NCI-H1048 (cell line): ENCODE measurements around the gene TEX2.

Experiments
- DNase-seq: peaks from one replicate; lab custom pipeline; 2025; lab: John Stamatoyannopoulos, UW

TEX2 gene

DNA sequence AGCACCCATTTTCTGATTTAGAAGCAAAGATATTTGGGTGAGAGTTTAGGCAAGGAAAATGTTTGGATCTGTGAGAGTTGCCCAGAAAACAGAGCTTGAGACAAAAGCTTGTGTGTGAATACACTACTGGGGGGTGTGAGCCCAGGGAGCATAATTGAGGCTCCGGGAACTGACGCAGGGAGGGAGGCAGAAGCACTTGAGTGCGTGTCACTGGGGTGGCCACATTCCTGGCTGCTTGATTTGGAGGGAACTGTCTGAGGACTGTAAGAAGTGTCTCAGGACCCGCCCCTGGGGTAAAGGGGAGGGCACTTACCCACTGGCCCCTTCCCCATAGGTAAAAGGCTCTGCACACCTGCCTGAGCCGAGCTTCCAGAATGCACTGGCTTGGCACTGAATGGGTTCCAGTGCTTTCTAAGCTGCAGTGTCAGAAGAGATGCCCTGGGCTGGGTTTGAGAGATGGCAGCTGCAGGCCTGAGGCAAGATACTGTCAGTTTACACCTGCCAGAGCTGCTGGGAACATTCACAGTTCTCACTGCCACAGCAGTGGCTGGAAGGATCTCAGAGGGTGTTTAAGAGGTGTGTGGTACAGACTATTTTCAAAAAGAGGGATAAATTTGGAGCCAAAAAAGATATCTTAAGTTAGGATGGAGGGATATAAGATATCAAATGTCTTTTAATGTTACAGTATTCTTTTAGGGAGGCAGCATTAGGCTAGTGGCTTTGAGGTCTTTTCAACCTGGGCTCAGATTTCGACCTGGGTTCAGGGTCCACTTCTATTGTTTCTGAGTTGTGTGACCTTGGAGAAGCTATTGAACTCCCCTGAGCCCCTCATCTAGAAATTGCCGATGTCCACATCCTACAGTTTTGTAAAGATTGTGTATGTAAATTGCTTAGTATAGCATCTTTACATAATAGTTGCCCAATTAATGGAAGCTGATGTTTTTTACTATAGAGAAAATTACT lies 6.9 kb upstream of the TEX2 start:
- no peak for DNase-seq

GRCh38 chr17:64264891-64265290 lies 1.8 kb upstream of the TEX2 start:
- no peak for DNase-seq

DNA sequence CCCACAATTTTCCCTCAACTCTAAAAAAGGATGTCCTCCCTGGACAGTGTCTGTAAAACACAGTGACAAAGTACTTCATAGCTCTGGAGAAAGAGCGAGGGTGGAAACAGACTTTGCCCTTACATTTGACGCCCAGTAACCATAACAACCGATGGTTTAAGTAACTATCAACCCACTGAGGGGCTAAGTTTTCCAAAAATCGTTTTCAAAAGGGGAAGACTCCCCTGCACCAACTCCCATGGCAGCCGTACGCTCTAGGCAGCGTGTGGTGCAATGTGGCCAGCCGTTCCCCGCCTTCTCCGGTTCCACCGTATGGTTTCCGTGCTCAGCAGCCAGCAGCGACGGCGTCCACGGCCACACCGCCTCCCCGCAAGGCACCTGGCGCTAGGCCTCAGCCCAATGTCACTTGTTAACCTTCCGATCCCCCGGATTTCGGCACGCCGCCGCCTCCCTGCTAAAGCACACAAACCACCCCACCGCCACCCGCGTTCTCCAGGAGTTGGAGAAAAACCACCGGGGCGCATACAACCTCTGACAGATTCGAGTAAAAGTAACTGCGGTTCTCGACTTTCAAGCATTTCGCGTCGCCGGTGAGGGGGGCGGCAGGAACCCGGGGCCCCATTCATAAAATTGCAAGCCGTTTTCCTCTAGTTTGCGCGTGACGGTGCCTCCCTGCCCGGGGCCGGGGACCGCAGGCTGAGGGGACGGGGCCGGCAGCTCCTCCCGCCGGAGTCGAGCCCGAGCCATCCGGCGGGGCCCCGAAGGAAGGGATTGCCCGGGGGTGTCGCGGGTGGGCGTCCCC lies 661 bp downstream of the TEX2 start:
- no peak for DNase-seq

DNA sequence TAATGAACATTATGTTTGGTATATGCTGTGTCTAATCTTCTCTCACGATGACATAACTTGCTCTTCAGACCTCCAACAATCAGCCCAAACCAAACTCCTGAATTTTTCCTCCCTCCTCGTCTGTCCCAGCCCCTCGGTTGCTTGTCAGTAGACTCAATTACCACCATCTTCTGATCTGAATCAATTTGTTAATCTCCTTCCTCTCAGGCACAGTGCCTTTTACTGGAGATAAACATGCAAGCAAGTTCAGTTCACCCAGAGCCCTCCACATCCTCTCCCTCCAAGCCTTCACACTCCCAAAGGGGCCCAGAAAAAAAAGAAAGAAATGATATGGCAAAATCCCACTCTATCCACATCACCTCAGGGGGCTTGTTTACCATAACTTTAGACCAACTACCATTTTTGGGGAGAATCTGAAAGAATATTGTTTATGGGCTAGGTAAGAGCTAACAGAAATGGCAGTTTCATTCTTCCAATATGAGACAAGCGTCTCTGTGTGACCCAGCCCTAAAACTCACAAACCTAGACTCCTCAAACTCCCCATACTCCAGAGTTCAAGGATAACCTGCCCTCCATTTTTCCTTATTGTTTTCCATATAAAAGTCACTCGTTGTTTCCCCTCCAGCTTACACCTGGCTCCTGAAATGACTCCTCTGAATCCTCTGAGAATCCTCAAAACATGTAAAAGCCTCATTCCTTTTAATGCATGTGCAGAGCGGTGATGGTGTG lies 1.5 kb downstream of the TEX2 start:
- DNase-seq = no peak

- no peak for DNase-seq
Observed at GRCh38 chr17:64260886-64261285, 2.2 kb downstream of the TEX2 start.

- DNase-seq = no peak
Observed at GRCh38 chr17:64259922-64260321, 3.1 kb downstream of the TEX2 start.

DNA sequence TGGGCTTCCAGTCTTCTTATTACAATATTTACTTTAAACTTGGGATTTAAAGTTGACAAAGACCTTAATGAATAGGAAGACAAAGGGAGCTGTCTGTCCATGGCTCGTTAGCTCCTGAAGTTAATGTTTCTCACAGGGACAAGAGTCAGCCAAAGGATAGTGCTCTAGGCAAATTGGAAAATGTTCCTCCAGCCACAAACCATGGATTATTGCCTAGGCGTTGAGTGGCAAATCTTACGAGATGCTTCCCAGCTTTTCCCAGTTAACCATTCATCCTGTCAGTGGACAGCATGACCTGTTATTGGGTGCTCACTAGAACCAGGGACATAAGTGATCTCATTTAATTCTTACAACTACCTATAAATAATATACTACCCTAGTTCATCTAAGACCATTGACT lies 3.6 kb downstream of the TEX2 start:
- no peak for DNase-seq

- DNase-seq = no peak
Observed at GRCh38 chr17:64256913-64257807, 5.9 kb downstream of the TEX2 start.

DNA sequence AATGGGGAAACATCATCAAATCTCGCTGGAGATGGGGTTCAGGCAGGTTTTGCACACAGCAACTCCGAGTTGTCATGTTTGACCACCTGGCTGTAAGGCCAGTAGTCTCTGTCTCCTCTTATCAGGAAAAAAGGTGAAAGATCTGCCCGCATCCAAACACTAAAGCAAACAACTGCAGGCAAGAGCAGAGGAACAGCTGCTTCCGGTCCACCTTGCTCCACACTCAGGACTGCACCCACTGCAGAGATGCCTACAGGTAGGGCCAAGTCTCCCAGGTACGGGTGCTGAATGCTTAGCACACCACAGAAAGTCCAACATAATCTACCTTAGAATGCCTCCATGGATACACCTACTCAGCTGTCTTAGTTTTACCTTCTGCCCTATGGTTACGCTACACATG lies 7.3 kb downstream of the TEX2 start:
- DNase-seq = no peak

DNA sequence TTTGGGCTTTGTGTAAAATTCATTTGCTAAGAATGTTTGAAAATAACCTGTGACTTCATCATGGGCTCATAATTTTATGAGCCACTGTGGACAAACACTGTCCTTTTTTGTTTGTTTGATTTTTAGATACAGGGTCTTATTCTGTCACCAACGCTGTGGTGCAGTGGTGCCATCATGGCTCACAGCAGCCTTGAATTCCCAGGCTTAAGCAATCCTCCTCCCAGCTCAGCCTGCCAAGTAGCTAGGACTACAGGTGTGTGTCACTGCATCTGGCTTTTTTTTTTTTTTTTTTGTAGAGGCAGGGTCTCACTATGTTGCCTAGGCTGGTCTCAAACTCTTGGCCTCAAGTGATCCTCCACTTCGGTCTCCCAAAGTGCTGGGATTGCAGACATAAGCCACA lies 8.3 kb downstream of the TEX2 start:
- DNase-seq = no peak

DNA sequence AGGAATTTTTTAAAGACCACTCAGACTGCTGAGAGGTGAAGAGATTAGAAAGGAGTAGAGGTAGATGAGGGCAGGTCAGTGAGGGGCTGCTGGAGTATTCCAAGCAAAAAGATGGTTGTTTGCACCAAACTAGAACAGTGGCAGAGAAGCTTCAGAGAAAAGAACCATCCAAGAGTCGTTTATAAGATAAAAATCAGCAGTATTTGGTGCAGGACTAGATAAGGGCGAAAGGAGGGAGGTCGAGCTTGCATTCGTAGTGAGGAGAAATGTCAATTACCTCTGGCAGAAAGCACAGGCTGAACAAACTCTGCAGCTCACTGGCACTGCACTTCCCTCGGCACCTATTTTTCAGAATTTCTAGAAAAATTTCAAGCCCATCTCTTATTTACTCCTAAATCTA lies 9.6 kb downstream of the TEX2 start:
- no peak for DNase-seq

GRCh38 chr17:64252831-64253230 lies 10.2 kb downstream of the TEX2 start:
- no peak for DNase-seq

DNA sequence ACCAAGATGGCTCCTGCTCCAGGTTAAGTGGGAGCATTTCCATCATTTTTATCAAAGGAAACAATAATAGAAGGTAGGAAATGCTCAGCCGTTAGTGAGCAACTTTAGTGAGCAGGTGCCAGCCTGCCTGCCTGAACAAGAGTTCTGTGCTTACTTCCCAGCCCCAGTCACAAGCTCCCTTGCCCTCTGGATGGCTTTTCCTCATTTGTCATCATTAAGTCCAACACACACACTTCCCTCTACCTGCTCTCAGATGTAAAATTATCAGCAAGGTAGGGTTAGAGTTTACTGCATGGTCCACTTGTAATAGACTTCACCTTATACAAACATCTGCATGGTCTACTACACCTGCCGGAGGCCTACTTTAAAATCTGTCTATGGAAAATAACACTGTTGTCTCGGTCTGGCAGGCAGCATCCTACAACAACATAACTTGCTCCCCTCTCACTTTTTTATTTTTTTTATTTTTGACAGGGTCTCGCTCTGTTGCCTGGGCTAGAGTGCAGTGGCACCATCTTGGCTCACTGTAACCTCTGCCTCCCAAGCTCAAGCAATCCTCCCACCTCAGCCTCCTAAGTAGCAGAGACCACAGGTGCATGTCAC lies 12.7 kb downstream of the TEX2 start:
- DNase-seq = no peak

- no peak for DNase-seq
Observed at GRCh38 chr17:64247836-64248235, 15.2 kb downstream of the TEX2 start.

DNA sequence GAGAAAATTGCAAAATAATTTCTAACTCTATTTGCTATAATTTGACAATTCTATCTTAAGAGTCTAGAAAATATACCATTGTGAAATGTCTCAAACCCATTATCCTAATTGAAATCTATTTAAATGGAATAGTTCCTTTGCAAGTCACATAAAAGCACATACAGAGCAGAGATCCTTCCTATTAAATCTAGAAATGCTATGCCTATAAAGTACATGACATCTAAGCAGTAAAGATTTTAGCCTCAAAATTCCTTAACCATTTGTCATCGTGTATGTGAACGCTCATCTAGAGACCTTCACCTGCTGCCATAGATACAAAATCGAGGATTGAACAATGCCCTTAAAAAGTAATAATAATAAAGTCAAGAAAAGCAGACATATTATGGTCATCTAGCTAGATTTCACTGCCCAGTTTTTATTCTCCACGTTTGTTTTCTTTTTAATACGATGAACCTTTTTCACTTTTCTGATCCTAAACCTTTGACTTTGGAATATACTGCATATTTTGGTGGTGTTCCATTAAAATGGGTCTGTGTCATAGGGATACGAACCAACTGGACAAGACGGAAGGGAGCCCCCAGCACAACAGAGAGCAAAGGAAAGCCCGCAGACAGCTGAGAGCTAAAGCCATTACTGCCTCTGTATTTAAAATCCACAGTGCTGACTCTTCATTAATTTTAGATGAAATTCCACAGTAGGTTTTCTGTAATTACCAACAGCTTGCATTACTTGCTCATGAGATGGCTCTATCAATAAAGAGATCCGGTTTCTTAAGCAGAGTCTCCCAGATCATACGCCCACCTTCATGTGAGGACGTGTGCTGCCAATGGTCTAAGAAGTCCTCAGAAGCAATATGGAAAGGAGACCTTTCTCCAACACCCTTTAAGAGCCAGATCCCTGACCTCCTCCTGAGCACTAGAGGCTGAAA lies 17.6 kb downstream of the TEX2 start:
- no peak for DNase-seq

DNA sequence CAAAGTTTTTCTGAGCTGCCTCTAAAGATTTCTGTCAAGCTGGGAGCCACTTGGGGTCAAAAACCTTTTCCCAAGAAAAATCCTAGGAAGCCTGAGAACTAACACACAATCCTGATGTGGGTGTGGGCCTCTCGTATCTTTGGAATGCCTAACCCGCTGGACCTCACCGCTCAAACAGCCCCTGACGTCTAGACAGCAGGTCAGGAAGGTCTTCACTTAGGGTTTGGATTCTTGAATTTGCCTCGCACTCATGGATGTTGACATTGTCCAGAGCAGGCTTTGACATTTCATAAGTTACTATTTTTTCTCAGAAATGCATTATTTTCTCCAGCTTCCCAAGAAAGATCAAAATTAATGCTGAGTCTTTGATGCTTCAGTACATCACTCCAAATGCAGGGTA lies 18.9 kb downstream of the TEX2 start:
- no peak for DNase-seq

DNA sequence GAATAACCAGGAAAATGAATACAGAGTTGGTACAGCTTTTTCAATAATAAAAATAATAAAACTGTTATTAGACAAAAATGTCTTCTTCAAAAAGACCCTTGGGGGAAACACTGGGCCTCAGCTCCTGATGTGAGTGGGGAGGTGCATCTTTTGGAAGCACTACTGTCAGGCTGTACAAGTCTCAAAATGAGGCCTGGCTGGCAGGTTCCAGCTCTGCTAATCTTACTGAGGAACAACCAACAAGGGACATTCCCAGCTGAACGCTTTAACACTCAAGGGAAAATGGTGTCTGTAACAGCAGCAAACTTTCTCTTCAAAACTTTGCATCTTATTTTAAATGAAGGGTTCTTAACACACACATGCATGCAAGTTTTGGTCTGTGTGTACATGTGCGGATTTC lies 19.7 kb downstream of the TEX2 start:
- no peak for DNase-seq

DNA sequence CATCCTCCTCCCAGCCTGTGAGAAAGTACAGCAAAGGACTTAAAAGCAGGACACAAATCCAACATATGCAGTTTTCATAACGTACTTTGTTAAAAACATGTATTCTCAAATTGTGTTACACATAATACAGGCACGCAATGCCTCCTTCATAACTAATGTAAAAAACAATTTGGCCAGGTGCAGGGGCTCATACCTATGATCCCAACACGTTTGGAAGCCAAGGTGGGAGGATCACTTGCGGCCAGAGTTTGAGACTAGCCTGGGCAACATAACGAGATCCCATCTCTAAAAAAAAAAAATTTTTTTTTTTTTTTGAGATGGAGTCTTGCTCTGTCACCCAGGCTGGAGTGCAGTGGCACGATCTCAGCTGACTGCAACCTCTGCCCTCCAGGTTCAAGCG lies 20.4 kb downstream of the TEX2 start:
- DNase-seq = no peak

DNA sequence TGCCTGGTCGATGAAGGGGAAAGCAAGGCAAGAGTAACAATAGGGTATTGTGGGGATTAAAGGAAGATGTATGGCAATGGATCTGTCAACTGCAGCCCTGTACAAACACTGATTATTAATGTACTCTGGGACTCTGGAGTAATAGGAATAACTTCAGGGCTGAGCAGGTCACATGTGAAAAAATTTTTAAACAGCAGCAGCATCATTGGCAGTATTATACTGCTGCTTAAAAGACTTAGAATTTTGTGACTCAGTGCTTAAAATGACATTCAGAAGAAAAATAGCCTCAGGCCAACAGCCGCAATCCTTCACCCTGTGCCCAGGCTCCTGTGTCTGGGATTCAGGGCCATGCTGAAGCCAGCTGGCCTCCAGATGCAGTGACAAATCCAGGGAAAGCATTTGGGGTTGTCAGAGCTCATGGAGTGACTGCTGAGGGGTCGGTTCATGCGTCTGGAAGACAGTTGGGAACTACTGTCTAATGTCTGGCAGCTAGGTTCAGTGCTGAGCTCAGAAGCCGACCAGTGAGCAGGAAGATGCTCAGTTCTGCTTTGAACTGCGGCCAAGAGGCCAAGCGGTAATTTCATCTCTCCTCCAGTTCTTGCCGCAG lies 22.2 kb downstream of the TEX2 start:
- DNase-seq = no peak
